Measurements from ENCODE around the gene CHTF18. TPM values are rescaled to one million over a fixed set of nuclear protein-coding genes. Genes with fewer than 3 reads are reported as not detected.

CHTF18 gene
- total and polyA plus RNA-seq, 9 of the 15 experiments (the other 6 are each of a cell fraction or from before 2014, with no cell fraction given), result 2.5 to 123 (median 17.0) TPM

GRCh38 chr16:813204-813915 is 24.9 kb downstream of the CHTF18 start:
- 21% methylated on average over 51 of the region's 67 CpGs for WGBS (ENCODE audit: insufficient coverage, low coverage, missing lambda C conversion rate)
- in situ Hi-C loops (cut with MboI), result loop anchor here (5.0 kb wide), 1 partner anchor 234 kb away; no protein-coding TSS in a partner anchor
- TF ChIP-seq ESRRA (IDR thresholded peaks at IDR 0.05; ENCODE audit: borderline replicate concordance, low read depth) (peak; percentile 22; the same call in 1 of the 2 replicates), ZNF511 (CRISPR knock-in tag; IDR thresholded peaks at IDR 0.05) (no peak), ZKSCAN3 (CRISPR knock-in tag; IDR thresholded peaks at IDR 0.05) (no peak), BMI1 (IDR thresholded peaks at IDR 0.05; ENCODE audit: low read length) (no peak), MAZ (CRISPR knock-in tag; conservative IDR thresholded peaks at IDR 0.05 in 1 of 2, IDR thresholded peaks at IDR 0.05 in 1 of 2) (peak in 1 of 2 experiments; percentile 50; a peak in 1 of 4 replicates), PTTG1 (tag; IDR thresholded peaks at IDR 0.05; ENCODE audit: low read depth) (no peak), NR2C2 (CRISPR knock-in tag; IDR thresholded peaks at IDR 0.05) (0 out of 2 replicates have a peak, but pooled peaks have one; percentile 26), NR2C2 (tag; IDR thresholded peaks at IDR 0.05) (peak; percentile 46; the same call in 1 of the 2 replicates), STAG1 (CRISPR knock-in tag; IDR thresholded peaks at IDR 0.05; ENCODE audit: borderline replicate concordance) (peak; percentile 86; the same call in 1 of the 2 replicates), TEAD4 (IDR thresholded peaks at IDR 0.05; ENCODE audit: low read length) (no peak), TEAD4 (CRISPR knock-in tag; IDR thresholded peaks at IDR 0.05; ENCODE audit: borderline replicate concordance) (no peak), ATF6 (CRISPR knock-in tag; IDR thresholded peaks at IDR 0.05) (no peak), CTCF (IDR thresholded peaks at IDR 0.05 in 2 of 3, conservative IDR thresholded peaks at IDR 0.05 in 1 of 3; ENCODE audit: insufficient read depth in 2 of 3, low read depth in 1 of 3, low read length in 3 of 3) (peak; percentile 70 to 84 (median 78))
- TF ChIP-seq, protein P1, sequence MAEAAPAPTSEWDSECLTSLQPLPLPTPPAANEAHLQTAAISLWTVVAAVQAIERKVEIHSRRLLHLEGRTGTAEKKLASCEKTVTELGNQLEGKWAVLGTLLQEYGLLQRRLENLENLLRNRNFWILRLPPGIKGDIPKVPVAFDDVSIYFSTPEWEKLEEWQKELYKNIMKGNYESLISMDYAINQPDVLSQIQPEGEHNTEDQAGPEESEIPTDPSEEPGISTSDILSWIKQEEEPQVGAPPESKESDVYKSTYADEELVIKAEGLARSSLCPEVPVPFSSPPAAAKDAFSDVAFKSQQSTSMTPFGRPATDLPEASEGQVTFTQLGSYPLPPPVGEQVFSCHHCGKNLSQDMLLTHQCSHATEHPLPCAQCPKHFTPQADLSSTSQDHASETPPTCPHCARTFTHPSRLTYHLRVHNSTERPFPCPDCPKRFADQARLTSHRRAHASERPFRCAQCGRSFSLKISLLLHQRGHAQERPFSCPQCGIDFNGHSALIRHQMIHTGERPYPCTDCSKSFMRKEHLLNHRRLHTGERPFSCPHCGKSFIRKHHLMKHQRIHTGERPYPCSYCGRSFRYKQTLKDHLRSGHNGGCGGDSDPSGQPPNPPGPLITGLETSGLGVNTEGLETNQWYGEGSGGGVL (CRISPR knock-in tag; IDR thresholded peaks at IDR 0.05), result no peak

More at GRCh38 chr16:813204-813915, 24.9 kb downstream of the CHTF18 start:
- DNase-seq (ENCODE audit: extremely low read depth in 1 of 4, low spot score in 3 of 4) (peak; percentile 64 to 88 (median 84)), FAIRE-seq (peak; percentile 11), ATAC-seq (peak; percentile 95)
- Histone ChIP-seq H3K9me3 (replicated peaks; ENCODE audit: control insufficient read depth, insufficient read depth, low read depth, low read length) (no peaks in the 10 kb centered on the region), H3K9ac (ENCODE audit: insufficient read depth in 1 of 2, low read depth in 2 of 2, low read length in 2 of 2) (no peak overlapping the region), H3K4me3 (no peak overlapping the region), H3K27ac (ENCODE audit: extremely low read depth, low read depth, low read length) (no peak overlapping the region), H4K20me1 (replicated peaks; ENCODE audit: control insufficient read depth, insufficient read depth, low read length) (no peaks in the 10 kb centered on the region), H3K9me1 (ENCODE audit: control insufficient read depth, insufficient read depth, low read length) (no peaks in the 10 kb centered on the region), H3K4me1 (replicated peaks in 1 of 2; ENCODE audit: control insufficient read depth in 2 of 2, insufficient read depth in 2 of 2, low read length in 2 of 2) (peaks cover 3 to 47% of the 10 kb centered on the region in 2 experiments; a peak in 4 of 5 replicates), H3K36me3 (ENCODE audit: control insufficient read depth, insufficient read depth, low read length) (no peaks in the 10 kb centered on the region), H3K79me2 (ENCODE audit: control insufficient read depth, insufficient read depth, low read length) (no peaks in the 10 kb centered on the region; the same call in 2 of the 3 replicates), H3K27me3 (ENCODE audit: control insufficient read depth in 2 of 2, insufficient read depth in 2 of 2, low read length in 2 of 2) (peaks cover 29 to 71% of the 10 kb centered on the region in 2 experiments), H3K4me2 (ENCODE audit: insufficient read depth, low read length) (no peak overlapping the region), H2AFZ (ENCODE audit: low read depth, low read length) (no peak overlapping the region)
- no TSS peak for BruUV-seq (replicated peaks)
- intact Hi-C loops (cut with micrococcal nuclease), result loop anchor here (2.0 kb wide), 1 partner anchor 241 kb away; no protein-coding TSS in a partner anchor
- ChIA-PET POLR2A (no interaction called here), CTCF (ENCODE audit: low intra/inter-chr PET ratio) (interaction anchor here (0.6 to 1.7 kb wide), 5 partner anchors 67 to 381 kb away, joined by 3 to 6 read pairs (median 4); no protein-coding TSS in a partner anchor)
